CD14-positive monocyte (primary cell): ENCODE measurements around the gene DTNB. TPM values are rescaled to one million over a fixed set of nuclear protein-coding genes. Genes with fewer than 3 reads are reported as not detected.

Experiments used
- DNase-seq, 3 donors: peaks; one replicate each; pipeline ENCODE4 v3.0.0-alpha.2; 2011 to 2022
- H2AFZ ChIP-seq: 2 replicates; pipeline ENCODE4 v1.6.0; 2012; ENCODE audit warnings: mild to moderate bottlenecking, low read depth, low read length, inconsistent platforms; ENCODE audit not compliant: insufficient read depth, poor library complexity, severe bottlenecking
- H3K27ac ChIP-seq, 2 donors: 1 replicate in 1 of 2; 2 replicates in 1 of 2; pipeline ENCODE4 v1.5.1; 2012 to 2013; ENCODE audit warnings: low read length in 2 of 2, control low read depth in 1 of 2, inconsistent platforms in 1 of 2, low read depth in 1 of 2, mild to moderate bottlenecking in 1 of 2
- H3K27me3 ChIP-seq, 2 donors: one replicate each; pipeline versions ENCODE4 v1.6.0 to v1.6.1; 2011 to 2013; ENCODE audit warnings: low read length in 2 of 2; ENCODE audit not compliant: control insufficient read depth in 2 of 2, insufficient read depth in 2 of 2
- H3K36me3 ChIP-seq, 2 donors: replicated peaks in 1 of 2; 1 replicate in 1 of 2; 2 replicates in 1 of 2; pipeline versions ENCODE4 v1.5.1 to v1.6.1; 2012 to 2013; ENCODE audit warnings: low read length in 2 of 2, control low read depth in 1 of 2, inconsistent platforms in 1 of 2, mild to moderate bottlenecking in 1 of 2; ENCODE audit not compliant: insufficient read depth in 2 of 2, control insufficient read depth in 1 of 2
- H3K4me1 ChIP-seq, 2 donors: 1 replicate in 1 of 2; 2 replicates in 1 of 2; pipeline versions ENCODE4 v1.5.1 to v1.6.1; 2012 to 2013; ENCODE audit warnings: low read length in 2 of 2, control low read depth in 1 of 2, inconsistent platforms in 1 of 2, mild to moderate bottlenecking in 1 of 2, moderate library complexity in 1 of 2; ENCODE audit not compliant: insufficient read depth in 2 of 2, control insufficient read depth in 1 of 2
- H3K4me2 ChIP-seq: replicated peaks from 2 replicates; pipeline ENCODE3; 2012; ENCODE audit warnings: low read length, moderate library complexity, mild to moderate bottlenecking; ENCODE audit not compliant: poor library complexity, severe bottlenecking; ENCODE audit errors: extremely low read depth
- H3K4me3 ChIP-seq, 3 experiments: fragments of 200-600 bp in 1 of 3; sonication (generic) in 1 of 3; replicated peaks in 1 of 3; 1 replicate in 2 of 3; 2 replicates in 1 of 3; pipeline ENCODE4 v1.5.1; 2011 to 2013; ENCODE audit warnings: low read length in 3 of 3, mild to moderate bottlenecking in 3 of 3, control low read depth in 2 of 3, low read depth in 2 of 3, inconsistent platforms in 1 of 3, moderate library complexity in 1 of 3
- H3K79me2 ChIP-seq: 2 replicates; pipeline ENCODE4 v1.6.0; 2012; ENCODE audit warnings: mild to moderate bottlenecking, control low read depth, inconsistent platforms, low read length, moderate library complexity; ENCODE audit not compliant: insufficient read depth
- H3K9ac ChIP-seq: 2 replicates; pipeline ENCODE4 v1.6.0; 2017; ENCODE audit warnings: low read length, mild to moderate bottlenecking; ENCODE audit not compliant: insufficient read depth, poor library complexity, severe bottlenecking
- H3K9me3 ChIP-seq, 2 donors: replicated peaks in 1 of 2; 1 replicate in 1 of 2; 2 replicates in 1 of 2; pipeline versions ENCODE4 v1.5.1 to v1.6.1; 2012 to 2013; ENCODE audit warnings: low read length in 2 of 2, control low read depth in 1 of 2; ENCODE audit not compliant: control insufficient read depth in 1 of 2, insufficient read depth in 1 of 2
- H4K20me1 ChIP-seq: 2 replicates; pipeline ENCODE4 v1.6.0; 2012; ENCODE audit warnings: mild to moderate bottlenecking, low read length, control low read depth, moderate library complexity; ENCODE audit not compliant: insufficient read depth
- H3K27ac Mint-ChIP-seq, 7 donors: one replicate each; pipeline ENCODE4 v1.8.0; 2020; ENCODE audit warnings: mild to moderate bottlenecking in 7 of 7, mixed read lengths in 7 of 7, moderate library complexity in 6 of 7, inconsistent platforms in 2 of 7
- H3K27me3 Mint-ChIP-seq, 3 donors: one replicate each; pipeline ENCODE4 v1.8.0; 2021 to 2022; ENCODE audit warnings: low read depth in 3 of 3, mild to moderate bottlenecking in 3 of 3, mixed read lengths in 3 of 3, moderate library complexity in 3 of 3, inconsistent platforms in 1 of 3
- H3K36me3 Mint-ChIP-seq, 2 donors: one replicate each; pipeline ENCODE4 v1.8.0; 2020; ENCODE audit warnings: mixed read lengths in 2 of 2, inconsistent platforms in 1 of 2, mild to moderate bottlenecking in 1 of 2
- H3K4me1 Mint-ChIP-seq: one replicate; pipeline ENCODE4 v1.8.0; 2020; ENCODE audit warnings: mild to moderate bottlenecking, mixed read lengths
- H3K4me3 Mint-ChIP-seq, 2 donors: one replicate each; pipeline ENCODE4 v1.8.0; 2020; ENCODE audit warnings: mild to moderate bottlenecking in 2 of 2, mixed read lengths in 2 of 2, moderate library complexity in 1 of 2
- H3K9me3 Mint-ChIP-seq, 7 donors: one replicate each; pipeline ENCODE4 v1.8.0; 2020 to 2022; ENCODE audit warnings: mixed read lengths in 7 of 7, mild to moderate bottlenecking in 6 of 7, moderate library complexity in 6 of 7, inconsistent platforms in 2 of 7
- WGBS: methylation state at CpG from one replicate; pipeline ENCODE4 v1.1.5; 2013; ENCODE audit warnings: missing lambda C conversion rate; ENCODE audit not compliant: insufficient coverage; 5-methylcytosine and 5-hydroxymethylcytosine counted together
- intact Hi-C, 2 donors: fragments of 100-400 bp; cut with micrococcal nuclease; formaldehyde crosslinking; loops; one replicate each; pipeline versions ENCODE4 v1.15.0 to v1.15.1; 2023
- polyA plus RNA-seq, 3 donors: library from polyadenylated mRNA; depleted of rRNA in 1 of 3; unstranded in 2 of 3; stranded (reverse) in 1 of 3; fragments of 300-500 nt in 2 of 3; fragments of >200 nt in 1 of 3; fragmentation: Illumina TruSeq in 2 of 3; gene quantifications; 1 replicate in 2 of 3; 2 replicates in 1 of 3; pipeline ENCODE4 v1.2.3, GENCODE V29; 2012 to 2021
- TF ChIP-seq, protein P1 (sequence below): fragments of 200-600 bp; IDR thresholded peaks from one replicate; pipeline ENCODE4 v1.8.0; 2022; ENCODE audit warnings: antibody characterized with exemption, mild to moderate bottlenecking

DTNB gene
- polyA plus RNA-seq, 3 donors: 3.0 to 4.2 (median 3.3) TPM

DNA sequence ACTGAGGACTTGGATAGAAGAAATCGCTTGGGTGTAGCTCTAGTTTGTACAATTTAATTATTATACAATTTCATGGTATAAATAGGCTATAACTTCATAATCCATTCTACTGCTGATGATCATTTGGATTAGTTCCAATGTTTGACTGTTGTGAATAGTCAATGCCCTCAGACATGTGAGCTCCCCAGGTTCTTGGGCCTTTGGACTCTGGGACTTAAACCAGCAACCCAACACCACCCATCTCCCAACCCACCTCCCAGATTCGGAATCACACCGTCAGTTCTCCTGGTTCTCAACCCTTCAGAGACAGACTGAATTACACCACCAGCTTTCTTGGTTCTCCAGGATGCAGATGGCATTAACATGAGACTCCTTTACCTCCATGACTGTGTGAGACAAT is 247.1 kb downstream of the DTNB start:
- WGBS: 96% methylated on average over 2 of the region's 3 CpGs
- Mint-ChIP-seq H3K9me3 (no peaks in the 10 kb centered on the region), H3K4me1 (peaks cover 7% of the 10 kb centered on the region), H3K27ac (no peak overlapping the region), H3K4me3 (no peak overlapping the region), H3K27me3 (peaks cover 0 to 2% (median 0%) of the 10 kb centered on the region in 3 donors), H3K36me3 (peaks cover 3% of the 10 kb centered on the region in 2 donors)
- Histone ChIP-seq H3K79me2 (no peaks in the 10 kb centered on the region), H3K4me1 (peaks cover 8 to 9% of the 10 kb centered on the region in 2 donors), H3K4me3 (no peak overlapping the region), H3K9ac (no peak overlapping the region), H4K20me1 (no peaks in the 10 kb centered on the region), H3K4me2 (no peak overlapping the region), H3K9me3 (no peaks in the 10 kb centered on the region), H2AFZ (no peak overlapping the region), H3K27ac (no peak overlapping the region), H3K36me3 (no peaks in the 10 kb centered on the region), H3K27me3 (no peaks in the 10 kb centered on the region)
- intact Hi-C loops: no loop called here
- DNase-seq: no peak
- TF ChIP-seq, protein P1, sequence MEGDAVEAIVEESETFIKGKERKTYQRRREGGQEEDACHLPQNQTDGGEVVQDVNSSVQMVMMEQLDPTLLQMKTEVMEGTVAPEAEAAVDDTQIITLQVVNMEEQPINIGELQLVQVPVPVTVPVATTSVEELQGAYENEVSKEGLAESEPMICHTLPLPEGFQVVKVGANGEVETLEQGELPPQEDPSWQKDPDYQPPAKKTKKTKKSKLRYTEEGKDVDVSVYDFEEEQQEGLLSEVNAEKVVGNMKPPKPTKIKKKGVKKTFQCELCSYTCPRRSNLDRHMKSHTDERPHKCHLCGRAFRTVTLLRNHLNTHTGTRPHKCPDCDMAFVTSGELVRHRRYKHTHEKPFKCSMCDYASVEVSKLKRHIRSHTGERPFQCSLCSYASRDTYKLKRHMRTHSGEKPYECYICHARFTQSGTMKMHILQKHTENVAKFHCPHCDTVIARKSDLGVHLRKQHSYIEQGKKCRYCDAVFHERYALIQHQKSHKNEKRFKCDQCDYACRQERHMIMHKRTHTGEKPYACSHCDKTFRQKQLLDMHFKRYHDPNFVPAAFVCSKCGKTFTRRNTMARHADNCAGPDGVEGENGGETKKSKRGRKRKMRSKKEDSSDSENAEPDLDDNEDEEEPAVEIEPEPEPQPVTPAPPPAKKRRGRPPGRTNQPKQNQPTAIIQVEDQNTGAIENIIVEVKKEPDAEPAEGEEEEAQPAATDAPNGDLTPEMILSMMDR: no peak

GRCh38 chr2:25424426-25425028 is 248.8 kb downstream of the DTNB start:
- Histone ChIP-seq H3K4me2 (no peak overlapping the region), H3K36me3 (no peaks in the 10 kb centered on the region), H2AFZ (no peak overlapping the region), H3K4me1 (peaks cover 26 to 27% of the 10 kb centered on the region in 2 donors), H3K27me3 (no peaks in the 10 kb centered on the region), H3K79me2 (no peaks in the 10 kb centered on the region), H3K4me3 (no peak overlapping the region), H3K9ac (no peak overlapping the region), H4K20me1 (no peaks in the 10 kb centered on the region), H3K27ac (no peak overlapping the region), H3K9me3 (no peaks in the 10 kb centered on the region)
- no peak overlapping the region for H3K4me3 Mint-ChIP-seq
- WGBS: no CpG with 5 or more reads among the region's 6 CpGs
- H3K36me3 Mint-ChIP-seq: peaks cover 3% of the 10 kb centered on the region in 2 donors
- H3K27ac Mint-ChIP-seq: no peak overlapping the region
- no peak for DNase-seq
- H3K4me1 Mint-ChIP-seq: peaks cover 25% of the 10 kb centered on the region
- TF ChIP-seq, protein P1: no peak
- intact Hi-C loops: no loop called here
- no peaks in the 10 kb centered on the region for H3K9me3 Mint-ChIP-seq
- H3K27me3 Mint-ChIP-seq: peaks cover 0 to 3% (median 2%) of the 10 kb centered on the region in 3 donors
